Measurements from ENCODE around the gene G6PC2. TPM values are rescaled to one million over a fixed set of nuclear protein-coding genes. Genes with fewer than 3 reads are reported as not detected.

G6PC2 gene
- total and polyA plus RNA-seq, 10 of the 15 experiments (the other 5 are each of a cell fraction or from before 2014, with no cell fraction given) = not detected

- TF ChIP-seq, protein P1, sequence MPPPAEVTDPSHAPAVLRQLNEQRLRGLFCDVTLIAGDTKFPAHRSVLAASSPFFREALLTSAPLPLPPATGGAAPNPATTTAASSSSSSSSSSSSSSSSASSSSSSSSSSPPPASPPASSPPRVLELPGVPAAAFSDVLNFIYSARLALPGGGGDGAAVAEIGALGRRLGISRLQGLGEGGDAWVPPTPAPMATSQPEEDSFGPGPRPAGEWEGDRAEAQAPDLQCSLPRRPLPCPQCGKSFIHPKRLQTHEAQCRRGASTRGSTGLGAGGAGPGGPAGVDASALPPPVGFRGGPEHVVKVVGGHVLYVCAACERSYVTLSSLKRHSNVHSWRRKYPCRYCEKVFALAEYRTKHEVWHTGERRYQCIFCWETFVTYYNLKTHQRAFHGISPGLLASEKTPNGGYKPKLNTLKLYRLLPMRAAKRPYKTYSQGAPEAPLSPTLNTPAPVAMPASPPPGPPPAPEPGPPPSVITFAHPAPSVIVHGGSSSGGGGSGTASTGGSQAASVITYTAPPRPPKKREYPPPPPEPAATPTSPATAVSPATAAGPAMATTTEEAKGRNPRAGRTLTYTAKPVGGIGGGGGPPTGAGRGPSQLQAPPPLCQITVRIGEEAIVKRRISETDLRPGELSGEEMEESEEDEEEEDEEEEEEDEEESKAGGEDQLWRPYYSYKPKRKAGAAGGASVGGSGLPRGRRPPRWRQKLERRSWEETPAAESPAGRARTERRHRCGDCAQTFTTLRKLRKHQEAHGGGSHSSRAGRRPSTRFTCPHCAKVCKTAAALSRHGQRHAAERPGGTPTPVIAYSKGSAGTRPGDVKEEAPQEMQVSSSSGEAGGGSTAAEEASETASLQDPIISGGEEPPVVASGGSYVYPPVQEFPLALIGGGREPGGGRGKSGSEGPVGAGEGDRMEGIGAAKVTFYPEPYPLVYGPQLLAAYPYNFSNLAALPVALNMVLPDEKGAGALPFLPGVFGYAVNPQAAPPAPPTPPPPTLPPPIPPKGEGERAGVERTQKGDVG (CRISPR knock-in tag; IDR thresholded peaks at IDR 0.05) = no peak
- no peak for TF ChIP-seq NBN (IDR thresholded peaks at IDR 0.05)
- TF ChIP-seq, protein P2, sequence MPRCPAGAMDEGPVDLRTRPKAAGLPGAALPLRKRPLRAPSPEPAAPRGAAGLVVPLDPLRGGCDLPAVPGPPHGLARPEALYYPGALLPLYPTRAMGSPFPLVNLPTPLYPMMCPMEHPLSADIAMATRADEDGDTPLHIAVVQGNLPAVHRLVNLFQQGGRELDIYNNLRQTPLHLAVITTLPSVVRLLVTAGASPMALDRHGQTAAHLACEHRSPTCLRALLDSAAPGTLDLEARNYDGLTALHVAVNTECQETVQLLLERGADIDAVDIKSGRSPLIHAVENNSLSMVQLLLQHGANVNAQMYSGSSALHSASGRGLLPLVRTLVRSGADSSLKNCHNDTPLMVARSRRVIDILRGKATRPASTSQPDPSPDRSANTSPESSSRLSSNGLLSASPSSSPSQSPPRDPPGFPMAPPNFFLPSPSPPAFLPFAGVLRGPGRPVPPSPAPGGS (IDR thresholded peaks at IDR 0.05; ENCODE audit: borderline replicate concordance, insufficient read depth, low read depth, low read length, poor library complexity, severe bottlenecking) = no peak
- TF ChIP-seq REST (IDR thresholded peaks at IDR 0.05; ENCODE audit: low read depth, low read length) = no peak
- TF ChIP-seq FOXK2 (IDR thresholded peaks at IDR 0.05) = no peak
- TF ChIP-seq MYB (IDR thresholded peaks at IDR 0.05; ENCODE audit: borderline replicate concordance, low read depth, low read length) = no peak
- no peak for TF ChIP-seq YBX1 (IDR thresholded peaks at IDR 0.05)
- TF ChIP-seq HSF1 (IDR thresholded peaks at IDR 0.05; ENCODE audit: low read depth, low read length) = no peak
These were observed 54.2 kb downstream of the G6PC2 start (continued) for GRCh38 chr2:168955321-168955720.
